ENCODE data around the gene DBH.

DBH gene

GRCh38 chr9:133702798-133703590, 66.8 kb downstream of the DBH start:
- FAIRE-seq (no peak), DNase-seq (ENCODE audit: insufficient read length) (no peak)
- no peak for TF ChIP-seq POLR2AphosphoS5 (IDR thresholded peaks at IDR 0.05; ENCODE audit: low read depth, low read length)
- no peak for TF ChIP-seq TAF1 (IDR thresholded peaks at IDR 0.05; ENCODE audit: borderline replicate concordance, low read depth, low read length)
- TF ChIP-seq POLR2A (IDR thresholded peaks at IDR 0.05; ENCODE audit: low read depth, low read length): no peak

GRCh38 chr9:133703591-133704399, 67.6 kb downstream of the DBH start:
- DNase-seq (ENCODE audit: insufficient read length) (no peak), FAIRE-seq (no peak)

GRCh38 chr9:133704711-133705181, 68.6 kb downstream of the DBH start:
- FAIRE-seq: no peak
- TF ChIP-seq TAF1 (IDR thresholded peaks at IDR 0.05; ENCODE audit: borderline replicate concordance, low read depth, low read length) (no peak), POLR2AphosphoS5 (IDR thresholded peaks at IDR 0.05; ENCODE audit: low read depth, low read length) (no peak), POLR2A (IDR thresholded peaks at IDR 0.05; ENCODE audit: low read depth, low read length) (no peak)

More at GRCh38 chr9:133703591-133704399, 67.6 kb downstream of the DBH start:
- no peak for TF ChIP-seq POLR2AphosphoS5 (IDR thresholded peaks at IDR 0.05; ENCODE audit: low read depth, low read length)
- TF ChIP-seq TAF1 (IDR thresholded peaks at IDR 0.05; ENCODE audit: borderline replicate concordance, low read depth, low read length): no peak
- TF ChIP-seq POLR2A (IDR thresholded peaks at IDR 0.05; ENCODE audit: low read depth, low read length): no peak

GRCh38 chr9:133705576-133705975, 69.4 kb downstream of the DBH start:
- no peak for FAIRE-seq
- DNase-seq (ENCODE audit: insufficient read length): no peak
- TF ChIP-seq POLR2AphosphoS5 (IDR thresholded peaks at IDR 0.05; ENCODE audit: low read depth, low read length) (no peak), POLR2A (IDR thresholded peaks at IDR 0.05; ENCODE audit: low read depth, low read length) (no peak), TAF1 (IDR thresholded peaks at IDR 0.05; ENCODE audit: borderline replicate concordance, low read depth, low read length) (no peak)

More at GRCh38 chr9:133704711-133705181, 68.6 kb downstream of the DBH start:
- no peak for DNase-seq (ENCODE audit: insufficient read length)

GRCh38 chr9:133706307-133707050, 70.3 kb downstream of the DBH start:
- DNase-seq (ENCODE audit: insufficient read length): no peak
- no peak for FAIRE-seq
- no peak for TF ChIP-seq POLR2A (IDR thresholded peaks at IDR 0.05; ENCODE audit: low read depth, low read length)

GRCh38 chr9:133707065-133707762, 71.1 kb downstream of the DBH start:
- FAIRE-seq (no peak), DNase-seq (ENCODE audit: insufficient read length) (no peak)
- TF ChIP-seq POLR2AphosphoS5 (IDR thresholded peaks at IDR 0.05; ENCODE audit: low read depth, low read length): no peak
- no peak for TF ChIP-seq TAF1 (IDR thresholded peaks at IDR 0.05; ENCODE audit: borderline replicate concordance, low read depth, low read length)
- no peak for TF ChIP-seq POLR2A (IDR thresholded peaks at IDR 0.05; ENCODE audit: low read depth, low read length)

- DNase-seq (ENCODE audit: insufficient read length) (no peak), FAIRE-seq (no peak)
- TF ChIP-seq POLR2AphosphoS5 (IDR thresholded peaks at IDR 0.05; ENCODE audit: low read depth, low read length) (no peak), POLR2A (IDR thresholded peaks at IDR 0.05; ENCODE audit: low read depth, low read length) (no peak), TAF1 (IDR thresholded peaks at IDR 0.05; ENCODE audit: borderline replicate concordance, low read depth, low read length) (no peak)
Observed at GRCh38 chr9:133707763-133708245, 71.6 kb downstream of the DBH start.

- no peak for FAIRE-seq
- DNase-seq (ENCODE audit: insufficient read length): no peak
- TF ChIP-seq POLR2AphosphoS5 (IDR thresholded peaks at IDR 0.05; ENCODE audit: low read depth, low read length) (no peak), TAF1 (IDR thresholded peaks at IDR 0.05; ENCODE audit: borderline replicate concordance, low read depth, low read length) (no peak), POLR2A (IDR thresholded peaks at IDR 0.05; ENCODE audit: low read depth, low read length) (no peak)
Observed at GRCh38 chr9:133708246-133709014, 72.3 kb downstream of the DBH start.

All from GM12892 (cell line).